PC-3 (cell line): ENCODE data around the gene TRIOBP.

Source experiments
- EZH2phosphoT487 ChIP-seq: fragments of 300-600 bp; sonication (generic); IDR thresholded peaks from 2 replicates; pipeline ENCODE4 v1.6.1; 2018; ENCODE audit warnings: mild to moderate bottlenecking, antibody characterized with exemption, low read length, borderline replicate concordance
- TF ChIP-seq, protein P1 (sequence below): fragments of 300-600 bp; sonication (generic); conservative IDR thresholded peaks from 2 replicates; pipeline ENCODE4 v1.5.1; 2017; ENCODE audit warnings: antibody characterized with exemption, low read depth, mild to moderate bottlenecking, low read length

DNA sequence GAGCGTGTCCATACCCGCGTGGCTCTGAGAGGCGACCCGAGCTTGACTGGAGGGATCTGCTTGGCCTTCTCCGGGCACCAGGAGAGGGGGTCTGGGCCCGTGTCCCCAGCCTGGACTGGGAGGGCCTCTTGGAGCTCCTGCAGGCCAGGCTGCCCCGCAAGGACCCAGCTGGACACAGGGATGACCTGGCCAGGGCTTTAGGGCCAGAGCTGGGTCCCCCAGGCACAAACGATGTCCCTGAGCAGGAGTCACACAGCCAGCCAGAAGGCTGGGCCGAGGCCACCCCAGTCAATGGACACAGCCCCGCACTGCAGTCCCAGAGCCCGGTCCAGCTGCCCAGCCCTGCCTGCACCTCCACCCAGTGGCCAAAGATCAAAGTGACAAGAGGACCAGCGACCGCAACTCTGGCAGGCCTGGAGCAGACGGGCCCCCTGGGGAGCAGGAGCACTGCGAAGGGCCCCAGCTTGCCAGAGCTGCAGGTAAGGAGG, 38.2 kb downstream of the TRIOBP start:
- TF ChIP-seq, protein P1, sequence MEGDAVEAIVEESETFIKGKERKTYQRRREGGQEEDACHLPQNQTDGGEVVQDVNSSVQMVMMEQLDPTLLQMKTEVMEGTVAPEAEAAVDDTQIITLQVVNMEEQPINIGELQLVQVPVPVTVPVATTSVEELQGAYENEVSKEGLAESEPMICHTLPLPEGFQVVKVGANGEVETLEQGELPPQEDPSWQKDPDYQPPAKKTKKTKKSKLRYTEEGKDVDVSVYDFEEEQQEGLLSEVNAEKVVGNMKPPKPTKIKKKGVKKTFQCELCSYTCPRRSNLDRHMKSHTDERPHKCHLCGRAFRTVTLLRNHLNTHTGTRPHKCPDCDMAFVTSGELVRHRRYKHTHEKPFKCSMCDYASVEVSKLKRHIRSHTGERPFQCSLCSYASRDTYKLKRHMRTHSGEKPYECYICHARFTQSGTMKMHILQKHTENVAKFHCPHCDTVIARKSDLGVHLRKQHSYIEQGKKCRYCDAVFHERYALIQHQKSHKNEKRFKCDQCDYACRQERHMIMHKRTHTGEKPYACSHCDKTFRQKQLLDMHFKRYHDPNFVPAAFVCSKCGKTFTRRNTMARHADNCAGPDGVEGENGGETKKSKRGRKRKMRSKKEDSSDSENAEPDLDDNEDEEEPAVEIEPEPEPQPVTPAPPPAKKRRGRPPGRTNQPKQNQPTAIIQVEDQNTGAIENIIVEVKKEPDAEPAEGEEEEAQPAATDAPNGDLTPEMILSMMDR = no peak; the same call in 1 of the 2 replicates
- TF ChIP-seq EZH2phosphoT487 = no peak
